HG03025 (cell line): Measurements from ENCODE around the gene TRIP4.
"Not testable (repeated sequence)": the region's sequence is repeated elsewhere in the genome, so short reads cannot be mapped to it uniquely, and the experiment has no call there.

Experiments used
- ATAC-seq: cut with Tn5 transposase; IDR thresholded peaks from one replicate; pipeline ENCODE4 v1.9.1; 2021; ENCODE audit warnings: mild to moderate bottlenecking, moderate library complexity; ENCODE audit not compliant: unreplicated experiment, low FRiP score

The TRIP4 gene

GRCh38 chr15:64476550-64476949 lies 88.9 kb downstream of the TRIP4 start:
- no peak for ATAC-seq

DNA sequence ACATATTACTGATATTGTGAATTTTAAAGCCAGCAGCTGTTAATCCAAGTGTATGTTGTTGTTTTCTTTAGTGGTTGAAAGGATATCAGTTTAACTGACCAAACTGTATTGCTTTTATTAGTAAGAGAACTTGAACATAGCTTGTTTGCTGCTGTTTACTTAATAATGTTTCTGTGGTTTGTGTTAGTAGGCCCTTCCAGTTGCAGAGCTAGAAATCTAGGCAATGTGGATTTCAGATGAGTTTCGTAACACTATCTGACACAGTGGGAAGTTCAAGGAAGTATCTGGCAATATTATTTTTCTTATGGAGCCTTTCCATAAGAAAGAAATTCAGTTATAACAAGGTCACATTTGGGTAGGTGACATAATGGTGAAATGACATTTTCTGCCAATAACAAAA lies 91.2 kb downstream of the TRIP4 start:
- no peak for ATAC-seq

DNA sequence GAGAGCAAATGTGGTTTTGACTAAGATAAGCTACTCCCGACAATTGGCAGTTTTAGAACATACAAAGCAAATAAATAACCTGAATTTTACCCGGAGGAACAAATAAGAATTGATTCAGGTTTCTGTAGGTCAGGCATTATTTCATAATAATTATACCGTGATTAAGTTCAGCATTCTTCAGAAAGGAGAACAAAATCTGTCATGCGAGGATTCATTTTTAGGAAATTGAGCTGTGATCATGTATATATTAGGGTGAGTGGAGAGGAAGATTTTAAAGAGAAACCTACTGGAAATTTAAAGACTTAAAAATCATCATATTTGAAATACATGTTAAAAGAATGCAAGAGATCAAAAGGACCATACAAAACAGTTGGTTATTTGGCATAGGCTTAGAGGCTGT lies 93.3 kb downstream of the TRIP4 start:
- no peak for ATAC-seq

GRCh38 chr15:64483749-64484148 lies 96.1 kb downstream of the TRIP4 start:
- ATAC-seq, result no peak

DNA sequence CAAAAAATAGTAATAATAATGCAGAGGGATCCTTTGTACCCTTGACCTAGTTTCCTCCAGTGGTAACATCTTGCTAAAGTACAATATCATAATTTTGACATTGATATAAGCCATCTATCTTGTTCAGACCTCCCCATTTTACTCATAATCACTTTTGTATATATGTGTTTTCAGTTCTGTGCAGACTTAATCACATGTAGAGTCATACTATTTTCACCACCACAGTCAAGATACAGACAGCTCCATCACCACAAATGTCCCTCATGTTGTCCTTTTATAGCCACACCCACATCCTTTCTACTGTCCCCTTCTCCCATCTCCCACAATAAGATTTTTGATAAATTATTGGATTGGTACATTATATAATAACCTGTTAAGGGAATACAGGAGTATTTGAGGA lies 98.2 kb downstream of the TRIP4 start:
- no peak for ATAC-seq

DNA sequence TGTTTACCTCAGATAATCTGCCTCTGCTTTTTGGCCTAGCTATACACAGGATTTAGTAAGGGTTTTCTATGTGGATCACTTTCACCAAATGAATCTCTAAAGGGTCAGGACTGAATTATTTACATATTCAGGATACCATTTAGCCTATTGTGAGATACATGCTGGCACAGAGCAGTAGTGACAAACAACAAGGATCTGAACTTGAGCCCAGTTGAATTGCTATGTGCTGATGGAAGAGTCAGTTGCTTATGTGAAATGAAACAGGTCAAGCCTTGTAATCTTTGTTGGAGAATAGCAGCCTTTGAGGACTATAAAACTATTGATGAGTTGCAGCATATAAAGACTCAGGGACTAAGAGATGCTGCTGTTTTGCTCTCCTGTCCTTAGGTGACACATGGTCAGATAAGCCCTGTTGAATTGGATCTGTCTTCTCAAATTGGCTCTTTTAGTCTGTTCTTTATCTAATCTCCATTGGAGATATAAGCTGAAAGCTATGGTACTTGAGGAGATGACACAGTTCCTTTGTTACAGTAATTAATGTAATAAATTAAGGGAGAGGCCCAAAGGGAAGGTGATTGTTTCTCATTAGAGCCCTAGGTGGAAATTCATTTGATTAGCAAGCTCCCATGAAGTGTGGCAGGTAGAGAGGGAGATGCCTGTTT lies 103.1 kb downstream of the TRIP4 start:
- ATAC-seq, result no peak

DNA sequence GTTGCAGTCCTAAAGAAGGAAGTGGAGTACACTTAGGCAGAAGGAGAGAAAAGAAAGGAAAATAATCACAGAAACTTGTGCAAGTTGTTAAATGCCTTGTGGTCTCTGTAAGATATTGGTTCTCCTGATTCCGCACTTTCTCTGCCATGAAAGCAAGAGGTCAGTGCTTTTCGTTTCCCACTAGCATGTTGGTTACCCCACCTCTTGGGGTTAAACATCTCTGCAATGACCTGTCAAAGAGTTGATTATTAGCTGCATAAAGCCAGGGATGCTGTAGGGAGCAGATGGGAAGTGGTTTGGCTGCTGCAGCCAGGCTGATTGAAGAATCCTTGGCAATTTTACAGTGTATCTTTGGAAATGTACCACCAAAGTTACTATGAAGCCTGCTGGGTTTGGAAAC lies 106.0 kb downstream of the TRIP4 start:
- ATAC-seq, result no peak

DNA sequence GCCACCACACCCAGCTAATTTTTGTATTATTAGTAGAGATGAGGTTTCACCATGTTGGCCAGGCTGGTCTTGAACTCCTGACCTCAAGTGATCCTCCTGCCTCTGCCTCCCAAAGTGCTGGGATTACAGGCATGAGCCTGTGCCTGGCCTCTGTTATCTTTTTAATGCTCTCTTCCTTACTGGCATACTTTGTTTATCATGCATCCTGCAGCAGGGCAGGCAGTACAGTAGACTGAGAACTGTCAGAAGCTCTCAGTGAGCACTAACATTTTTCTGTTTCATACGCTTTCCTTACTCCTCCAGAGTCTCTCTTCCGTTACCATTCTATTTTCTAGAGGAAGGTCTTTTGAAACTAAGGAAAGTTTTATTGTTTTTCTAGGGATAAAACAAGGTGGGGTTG lies 108.3 kb downstream of the TRIP4 start:
- not testable (repeated sequence) for ATAC-seq

DNA sequence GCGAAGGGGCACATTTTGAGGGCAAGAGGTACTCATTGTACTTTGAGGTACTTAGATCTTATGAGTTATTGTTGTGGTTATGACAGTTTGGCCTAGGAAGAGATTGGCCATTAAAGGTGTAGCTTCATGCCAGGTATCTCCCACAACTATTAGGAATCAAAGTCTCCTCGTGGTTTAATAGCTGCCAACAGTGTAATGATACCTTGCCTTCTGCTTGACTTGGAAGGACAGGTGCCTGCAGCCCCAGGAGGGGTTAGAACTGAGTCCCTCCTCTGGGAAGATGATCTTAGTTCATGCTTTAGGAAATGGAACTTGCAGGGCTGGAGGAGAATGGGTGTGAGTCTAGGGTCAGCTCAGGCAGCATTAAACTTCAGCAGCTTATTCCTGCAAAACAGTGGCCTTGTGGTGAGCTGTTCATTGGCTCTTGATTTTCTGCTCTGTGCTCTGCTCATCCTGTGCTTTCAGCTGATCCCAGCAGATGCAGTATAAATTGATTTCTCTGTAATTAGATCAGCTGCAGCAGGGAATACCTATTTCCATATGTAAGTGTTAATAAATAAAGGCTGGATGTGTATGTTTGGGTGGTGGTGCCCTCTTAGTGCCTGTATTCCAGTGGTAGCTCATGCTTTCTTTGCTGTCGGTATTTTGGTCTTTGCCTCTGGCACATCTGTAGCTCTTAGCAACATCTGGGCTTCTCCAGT lies 113.2 kb downstream of the TRIP4 start:
- no peak for ATAC-seq

DNA sequence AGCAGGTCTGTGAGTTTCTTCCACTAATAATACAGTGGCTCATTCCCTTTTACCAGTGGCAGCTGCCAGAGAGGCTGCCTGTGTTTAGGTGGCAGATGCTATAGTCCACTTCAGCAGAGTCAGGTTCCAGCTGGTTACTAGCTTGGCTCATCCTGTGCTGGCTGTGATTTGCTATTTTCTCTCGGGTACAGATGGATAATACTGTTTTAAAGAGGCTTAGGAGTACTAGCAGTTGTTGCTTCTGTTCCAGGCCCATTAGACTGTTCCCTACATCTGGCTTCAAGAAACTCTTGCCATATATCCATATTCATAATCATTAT lies 113.7 kb downstream of the TRIP4 start:
- ATAC-seq, result no peak

GRCh38 chr15:64502151-64502550 lies 114.5 kb downstream of the TRIP4 start:
- ATAC-seq, result no peak

DNA sequence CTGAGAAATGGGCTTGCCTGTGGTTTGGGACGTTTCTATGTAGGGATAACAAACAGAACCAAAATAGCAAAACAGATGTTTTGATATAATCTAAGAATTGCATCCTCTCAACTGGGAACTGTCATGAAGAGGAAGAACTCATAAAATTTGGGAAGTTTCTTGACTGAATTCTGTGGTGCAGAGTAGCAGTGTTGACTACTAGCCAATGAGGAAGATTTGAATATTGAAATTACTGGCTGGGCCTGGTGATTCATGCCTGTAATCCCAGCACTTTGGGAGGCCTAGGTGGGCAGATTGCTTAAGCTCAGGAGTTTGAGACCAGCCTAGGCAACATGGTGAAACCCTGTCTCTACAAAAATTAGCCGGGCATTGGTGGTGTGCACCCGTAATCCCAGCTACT lies 114.9 kb downstream of the TRIP4 start:
- no peak for ATAC-seq

- no peak for ATAC-seq
These were observed 115.6 kb downstream of the TRIP4 start for GRCh38 chr15:64503197-64503596.

- ATAC-seq, result no peak
These were observed 116.0 kb downstream of the TRIP4 start for GRCh38 chr15:64503640-64504039.
